Fibroblast of upper back skin (primary cell): ENCODE measurements around the gene KASH5.
"Not testable (repeated sequence)": the region's sequence is repeated elsewhere in the genome, so short reads cannot be mapped to it uniquely, and the experiment has no call there.

Source experiments
- DNase-seq: peaks from one replicate; pipeline ENCODE4 v3.0.0-alpha.2; 2013

The KASH5 gene

DNA sequence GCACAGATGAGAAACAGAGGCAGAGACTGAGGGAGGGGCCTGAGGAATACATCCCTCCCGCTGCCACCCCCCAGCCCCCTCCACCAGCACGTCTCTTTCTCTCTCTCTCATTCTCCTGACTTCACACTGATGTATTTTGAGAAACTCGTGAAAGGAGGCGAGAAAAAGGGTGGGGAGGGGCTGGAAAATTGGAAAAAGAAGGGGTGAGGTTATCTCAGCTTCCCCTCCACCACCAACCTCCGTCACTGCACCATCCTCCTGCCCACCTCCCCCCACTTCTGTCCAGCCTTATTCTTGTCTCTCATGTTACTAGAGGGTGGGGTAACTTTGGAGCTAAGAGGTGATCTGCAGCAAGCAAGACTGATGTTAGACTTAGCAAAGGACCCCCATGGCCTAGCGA lies 51.8 kb downstream of the KASH5 start:
- DNase-seq = no peak

DNA sequence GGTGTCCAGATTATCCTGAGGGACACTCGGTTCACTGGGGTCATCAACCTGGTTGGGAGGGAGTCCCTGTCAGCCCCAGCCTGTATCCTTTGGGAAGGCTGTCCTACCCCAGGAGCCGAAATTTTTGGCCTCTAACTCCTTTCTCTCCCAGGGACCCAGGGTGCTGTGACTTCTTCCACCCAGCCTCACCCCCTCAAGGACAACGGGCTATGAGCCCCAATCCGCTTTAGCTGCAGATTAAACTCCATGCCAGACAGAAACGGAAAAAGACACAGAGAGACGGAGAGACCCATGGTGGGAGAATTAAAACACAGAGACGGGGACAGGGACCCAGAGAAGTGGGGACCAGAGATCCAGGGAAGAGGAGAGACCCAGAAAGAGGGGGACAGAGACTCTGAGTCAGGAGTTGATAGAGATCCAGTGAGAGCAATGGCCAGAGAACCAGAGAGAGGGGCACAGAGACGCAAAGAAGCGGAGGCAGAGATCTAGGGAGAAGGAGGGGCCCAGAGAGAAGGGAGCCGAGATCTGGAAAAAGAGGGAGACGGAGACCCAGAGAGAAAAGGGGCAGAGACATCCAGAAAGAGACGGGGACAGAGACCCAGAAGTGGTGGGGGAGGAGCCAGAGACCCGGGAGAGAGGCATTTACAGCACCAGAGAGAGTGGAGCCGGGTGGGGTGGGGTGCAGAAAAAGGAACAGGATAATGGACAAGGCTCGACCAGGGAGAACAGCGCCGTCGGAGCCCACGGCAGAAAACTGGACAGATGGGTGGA lies 52.6 kb downstream of the KASH5 start:
- DNase-seq = no peak

DNA sequence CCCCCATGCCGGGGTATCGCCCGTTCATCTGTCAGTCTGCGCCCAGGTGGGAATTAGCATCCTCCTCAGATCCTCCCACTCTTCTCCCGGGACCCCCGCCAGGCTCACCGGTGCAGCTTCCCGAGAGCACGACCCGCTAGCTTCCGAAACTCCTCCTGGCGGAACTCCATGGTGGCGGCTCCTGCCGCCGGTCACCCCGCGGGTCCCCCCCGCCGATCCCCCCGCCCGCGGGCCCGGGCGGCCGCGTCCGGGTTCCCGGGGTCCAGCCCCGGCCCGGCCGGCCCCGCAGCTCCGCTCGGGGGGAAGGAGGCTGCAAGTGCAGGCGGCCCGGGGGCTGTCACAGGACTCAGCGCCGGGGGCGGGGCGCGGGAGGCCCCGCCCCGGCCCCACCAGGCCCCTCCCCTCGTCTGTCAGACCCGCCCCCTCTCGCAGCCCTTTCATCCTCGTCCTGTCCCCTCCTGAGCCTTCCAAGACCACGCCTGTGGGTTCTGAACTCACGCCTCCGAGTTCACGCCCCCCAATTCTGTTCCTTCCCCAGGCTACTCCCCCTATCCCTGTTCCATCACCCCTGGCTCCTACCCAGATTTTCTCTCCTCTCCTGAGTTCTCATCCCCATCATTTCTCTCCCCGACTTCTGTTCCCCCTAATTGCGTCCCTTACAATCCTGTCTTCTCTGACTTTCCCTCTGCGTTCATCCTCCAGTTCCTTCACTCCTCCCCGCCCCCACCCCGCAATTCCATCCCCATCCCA lies 53.3 kb downstream of the KASH5 start, which contains the start of gene SLC17A7:
TSS of gene SLC17A7 (minus strand) at position 318 of the 750 bp plus-strand sequence. CDS start at position 170, 148 bp downstream.
- DNase-seq = no peak

DNA sequence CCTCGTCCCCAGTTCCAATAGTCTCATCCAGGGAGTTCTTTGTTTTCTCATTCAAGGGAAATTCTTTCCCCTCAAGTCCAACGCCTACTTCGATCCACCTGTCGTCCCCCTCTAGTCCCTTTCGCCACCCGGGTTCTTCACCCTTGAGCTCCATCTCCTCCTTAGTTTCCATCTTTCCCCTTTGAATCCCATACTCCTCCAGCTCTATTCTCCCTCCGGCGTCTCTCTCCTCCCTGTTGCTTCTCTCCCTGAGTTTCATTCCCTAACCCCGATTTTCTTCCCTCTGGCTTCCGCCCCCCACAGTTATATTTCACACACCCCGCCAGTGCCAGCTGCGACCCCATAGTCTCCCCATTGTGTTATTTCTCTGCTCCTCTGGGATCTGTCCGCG lies 53.9 kb downstream of the KASH5 start:
- no peak for DNase-seq

DNA sequence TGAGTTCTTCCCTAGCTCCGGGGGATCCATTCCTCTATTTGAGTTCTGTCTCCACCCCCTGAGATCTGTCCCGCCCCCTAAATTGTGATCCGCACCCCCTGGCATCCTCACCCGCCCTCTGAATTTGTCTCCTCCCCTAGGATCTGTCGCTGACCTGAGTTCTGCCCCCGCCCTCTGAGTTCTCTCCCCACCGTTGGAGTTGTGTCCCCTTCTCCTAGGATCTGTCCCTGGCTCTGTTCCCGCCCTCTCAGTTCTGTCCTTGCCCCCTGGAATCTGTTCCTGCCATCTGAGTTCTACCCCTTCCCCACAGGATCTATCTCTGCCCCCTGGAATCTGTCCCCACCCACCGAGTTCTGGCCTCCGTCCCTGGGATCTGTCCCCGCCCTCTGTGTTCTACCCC lies 54.3 kb downstream of the KASH5 start:
- DNase-seq = no peak

DNA sequence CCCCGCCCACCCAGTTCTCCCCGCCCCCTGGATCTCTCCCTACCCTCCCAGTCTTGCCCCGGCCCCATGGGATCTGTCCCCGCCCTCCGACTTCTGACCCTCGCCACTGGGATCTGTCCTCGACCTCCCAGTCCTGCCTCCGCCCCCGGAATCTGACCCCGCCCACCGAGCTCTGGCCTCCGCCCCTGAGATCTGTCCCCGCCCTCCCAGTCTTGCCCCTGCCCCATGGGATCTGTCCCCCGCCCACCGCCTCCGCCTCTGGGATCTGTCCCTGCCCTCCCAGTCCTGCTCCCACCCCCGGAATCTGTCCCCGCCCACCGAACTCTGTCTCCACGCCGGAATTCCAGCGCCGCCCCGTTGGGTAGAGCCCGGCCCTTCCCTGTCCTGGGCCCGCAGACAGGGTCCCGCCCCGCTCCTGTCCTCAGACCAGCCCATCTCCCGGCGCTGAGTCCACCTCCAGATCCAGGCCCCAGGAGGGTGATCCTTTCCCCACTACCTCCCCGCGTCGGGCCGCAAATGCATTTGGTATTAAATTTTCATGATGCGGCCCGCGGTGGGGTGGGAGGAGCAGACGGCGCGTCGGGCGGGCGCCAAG lies 54.8 kb downstream of the KASH5 start:
- DNase-seq = peak; percentile 85

DNA sequence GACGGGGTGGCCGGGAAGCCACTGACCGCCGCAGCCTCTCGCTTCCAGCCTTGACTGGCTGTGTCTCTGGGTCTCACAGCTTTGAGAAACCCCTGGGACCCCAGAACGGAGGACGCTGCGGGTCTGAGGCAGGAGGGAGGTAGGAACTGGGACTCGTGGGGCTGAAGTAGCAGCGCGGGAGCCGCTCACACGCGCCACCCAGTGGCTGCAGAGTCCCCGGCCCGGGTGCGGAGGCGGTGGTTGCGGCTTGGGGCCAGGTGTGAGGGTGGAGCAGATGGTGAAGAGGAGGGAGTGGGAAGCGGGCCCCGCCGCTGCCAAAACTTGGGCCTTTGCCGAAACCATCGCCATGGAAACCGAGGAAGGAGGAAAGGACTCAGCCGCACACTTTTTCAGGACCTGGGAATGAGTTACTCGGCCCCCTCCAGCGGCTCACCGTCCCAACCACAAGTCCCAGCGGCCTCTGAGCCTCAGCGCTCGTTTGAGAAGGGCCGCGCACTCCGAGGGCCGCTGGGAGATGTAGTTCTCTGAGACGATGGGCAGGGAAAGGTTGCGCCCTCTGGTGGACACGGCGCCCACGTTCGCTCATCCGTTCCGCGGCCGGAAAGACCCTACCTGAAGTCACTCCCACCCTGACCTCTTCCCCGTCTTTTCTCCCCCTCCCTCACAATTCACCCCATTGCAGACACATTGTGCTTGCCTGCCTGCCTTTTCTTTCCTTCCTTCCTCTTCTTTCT lies 55.5 kb downstream of the KASH5 start:
- peak; percentile 95 for DNase-seq

DNA sequence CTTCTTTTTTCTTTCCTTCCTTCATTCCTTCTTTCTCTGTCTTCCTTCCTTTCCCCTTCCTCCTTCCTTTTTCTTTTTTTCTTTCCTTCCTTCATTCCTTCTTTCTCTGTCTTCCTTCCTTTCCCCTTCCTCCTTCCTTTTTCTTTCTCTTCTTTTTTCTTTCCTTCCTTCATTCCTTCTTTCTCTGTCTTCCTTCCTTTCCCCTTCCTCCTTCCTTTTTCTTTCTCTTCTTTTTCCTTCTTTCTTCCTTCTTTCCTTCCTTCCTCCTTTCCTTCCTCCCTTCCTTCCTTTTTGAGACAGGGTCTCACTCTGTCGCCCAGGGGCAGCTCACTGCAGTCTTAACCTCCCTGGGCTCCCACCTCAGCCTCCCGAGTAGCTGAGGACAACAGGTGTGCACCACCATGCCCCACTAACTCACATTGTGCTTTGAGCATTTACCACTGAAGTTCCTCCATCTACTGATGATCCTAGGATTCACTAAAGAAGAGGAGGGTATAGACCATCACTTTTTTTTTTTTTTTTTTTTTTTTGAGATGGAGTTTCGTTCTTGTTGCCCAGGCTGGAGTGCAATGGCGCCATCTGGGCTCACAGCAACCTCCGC lies 56.2 kb downstream of the KASH5 start:
- DNase-seq = not testable (repeated sequence)

DNA sequence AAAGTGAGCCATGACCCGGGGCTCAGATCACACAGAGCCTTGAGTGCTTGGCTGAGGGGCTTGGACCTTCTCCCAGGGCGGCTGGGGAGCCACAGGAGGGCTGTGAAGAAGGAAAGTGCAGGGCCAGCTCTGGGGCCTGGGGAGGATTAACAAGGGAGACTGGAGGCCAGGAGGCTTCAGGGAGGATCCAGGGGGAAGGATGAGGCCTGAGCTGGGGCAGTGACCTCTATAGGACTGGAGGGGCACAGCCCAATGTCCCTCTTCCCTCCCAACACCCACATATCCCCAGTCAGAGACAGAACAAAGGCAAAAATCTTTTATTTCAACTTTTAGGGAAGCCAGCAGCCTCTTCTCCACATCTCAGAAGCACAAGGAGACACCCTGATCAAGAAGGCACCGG lies 57.9 kb downstream of the KASH5 start:
- DNase-seq = no peak

DNA sequence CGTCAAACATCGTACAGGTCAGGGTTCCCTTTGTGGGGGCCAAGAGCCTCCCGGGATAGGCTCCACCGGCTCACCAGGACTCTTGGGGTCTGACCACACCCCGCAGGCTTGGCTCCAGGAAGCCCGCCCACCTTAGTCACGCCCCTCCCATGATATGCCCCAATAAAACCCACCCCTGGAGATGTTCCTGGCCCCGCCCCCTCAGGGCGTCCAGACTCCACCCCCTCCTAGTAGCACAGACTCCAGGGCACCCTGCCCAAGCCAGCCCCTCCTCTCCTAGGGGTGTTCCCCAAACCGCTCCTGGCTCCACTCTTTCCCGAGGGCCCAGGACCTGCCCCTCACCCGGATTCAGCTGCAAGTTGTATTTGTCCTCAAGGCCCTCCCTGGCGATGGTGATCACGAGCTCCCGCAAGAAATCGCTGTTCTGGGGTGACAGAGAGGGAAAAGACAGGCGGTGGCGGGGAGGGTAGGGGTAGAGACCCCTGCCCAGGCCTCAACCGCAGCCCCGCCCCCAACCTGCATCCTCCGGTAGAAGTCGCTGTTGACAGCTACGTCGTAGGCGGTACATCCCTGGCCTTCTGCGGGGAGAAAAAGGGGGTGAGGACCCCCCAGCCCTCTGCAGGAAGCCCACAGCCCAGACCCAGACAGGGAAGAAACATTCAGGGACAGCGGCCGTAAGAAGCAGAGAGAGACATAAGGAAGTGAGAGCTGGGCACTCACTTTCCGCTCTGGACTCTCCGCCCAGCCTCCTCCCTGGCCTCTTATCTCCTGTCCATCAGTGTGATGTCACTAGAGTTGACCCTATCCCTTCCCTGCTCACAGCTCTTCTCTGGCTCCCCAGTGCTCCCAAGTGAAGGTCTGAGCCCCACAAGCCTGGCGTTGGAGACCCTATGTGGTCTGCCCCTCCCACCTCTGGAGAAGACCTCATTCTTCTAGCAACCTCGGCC lies 59.7 kb downstream of the KASH5 start:
- peak; percentile 28 for DNase-seq

DNA sequence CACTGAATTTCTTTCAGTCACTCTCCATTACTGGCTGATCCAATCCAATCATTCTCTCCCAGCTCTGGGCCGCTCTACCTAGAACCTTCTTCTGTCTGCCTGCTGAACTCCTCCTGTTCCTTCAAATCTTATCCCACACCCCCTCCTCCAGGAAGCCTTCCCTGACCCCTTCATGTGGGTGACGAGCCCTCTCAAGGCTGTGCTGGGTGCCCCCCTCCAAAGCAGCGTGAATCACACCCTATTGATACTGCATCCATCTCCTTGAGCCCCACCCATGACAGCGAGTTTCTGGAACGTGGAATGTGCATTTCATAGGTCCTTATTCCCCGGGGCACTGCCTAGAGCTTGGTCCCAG lies 60.4 kb downstream of the KASH5 start:
- DNase-seq = no peak

DNA sequence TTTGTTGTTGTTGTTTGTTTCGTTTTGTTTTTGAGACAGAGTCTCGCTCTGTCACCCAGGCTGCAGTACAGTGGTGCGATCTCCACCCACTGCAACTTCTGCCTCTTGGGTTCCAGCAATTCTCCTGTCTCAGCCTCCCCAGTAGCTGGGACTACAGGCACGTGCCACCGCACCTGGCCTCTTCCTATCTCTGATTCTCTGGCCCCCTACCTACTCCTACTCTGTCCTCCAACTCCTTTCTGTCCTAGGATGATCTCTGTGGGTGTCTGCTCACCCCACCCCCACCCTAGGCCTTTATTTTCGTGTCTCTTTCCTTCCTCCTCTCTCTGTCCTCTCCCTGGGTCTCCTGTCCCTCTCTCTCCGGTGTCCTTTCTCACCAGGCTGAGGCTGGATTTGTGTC lies 62.4 kb downstream of the KASH5 start:
- no peak for DNase-seq

DNA sequence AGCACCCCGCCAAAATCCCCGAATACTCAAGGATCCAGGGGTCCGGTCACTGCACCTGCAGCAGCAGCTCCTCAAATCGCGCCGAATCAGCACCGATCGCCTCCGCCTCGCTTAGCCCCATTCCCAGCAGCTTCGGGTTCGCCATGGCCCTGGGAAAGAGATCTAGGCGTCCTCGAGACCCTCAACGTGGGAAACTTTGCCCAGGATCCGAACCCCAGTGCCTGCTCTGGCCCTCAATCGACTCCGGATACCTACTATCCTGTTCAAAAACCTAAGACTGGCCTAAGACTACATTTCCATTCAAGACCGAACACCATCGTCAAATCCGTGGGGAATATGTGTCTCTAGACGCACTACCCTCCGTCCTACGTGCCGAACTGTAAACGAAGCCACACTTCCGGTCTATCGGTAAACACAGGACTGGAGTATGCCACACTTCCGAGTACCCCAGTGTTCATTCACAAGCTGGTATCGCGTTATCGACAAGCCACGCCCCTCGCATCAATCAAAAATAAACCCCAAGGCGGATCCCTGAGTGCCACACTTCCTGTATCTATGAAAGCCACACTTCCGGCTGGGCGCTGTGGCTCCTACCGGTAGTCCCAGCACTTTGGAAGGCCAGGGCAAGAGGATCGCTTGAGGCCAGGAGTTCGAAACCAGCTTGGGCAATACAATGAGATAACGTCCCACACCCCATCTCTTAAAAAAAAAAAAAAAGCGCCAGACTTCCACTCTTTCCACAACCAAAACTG lies 63.6 kb downstream of the KASH5 start, which contains the start of gene PIH1D1:
TSS of gene PIH1D1 (minus strand) at position 385 of the 752 bp plus-strand sequence. CDS start at position 145, 240 bp downstream.
- peak; percentile 100 for DNase-seq

DNA sequence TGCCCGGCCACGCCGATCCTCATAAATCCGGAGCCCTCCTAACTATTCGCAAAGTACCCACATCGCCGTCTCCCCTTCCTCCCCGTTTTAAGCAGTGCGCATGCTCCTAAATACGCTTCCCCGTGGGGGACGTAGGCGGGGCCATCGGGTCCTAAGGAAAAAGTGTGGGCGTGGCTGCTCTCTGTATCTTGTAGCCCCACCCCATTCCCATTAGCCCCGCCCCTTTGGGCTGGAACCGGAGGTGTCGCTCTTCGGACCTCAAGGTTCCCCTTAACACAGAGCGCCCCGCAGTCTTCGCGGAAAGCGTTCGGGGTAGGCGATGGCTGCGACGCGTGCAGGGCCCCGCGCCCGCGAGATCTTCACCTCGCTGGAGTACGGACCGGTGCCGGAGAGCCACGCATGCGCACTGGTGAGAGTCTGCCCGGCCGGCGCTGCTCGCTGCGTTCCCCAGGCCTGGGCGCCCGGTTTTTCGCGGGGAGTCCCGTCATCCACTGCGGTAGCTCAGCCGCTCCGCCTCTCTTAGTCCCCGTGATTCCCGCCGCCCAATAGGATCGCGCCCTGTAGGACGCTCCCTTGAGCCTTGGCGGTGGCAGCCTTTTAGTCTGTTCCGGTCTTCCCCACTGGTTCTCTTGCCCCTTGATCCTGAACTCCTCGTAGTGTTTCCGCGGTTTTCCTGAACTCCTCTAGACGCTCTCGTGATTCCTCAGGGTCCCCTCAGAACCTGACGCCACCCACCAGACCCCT lies 65.1 kb downstream of the KASH5 start, which contains the start of gene ALDH16A1:
TSS of gene ALDH16A1 (plus strand) at position 213 of the 744 bp plus-strand sequence. CDS start at position 320, 107 bp downstream.
- peak; percentile 98 for DNase-seq

DNA sequence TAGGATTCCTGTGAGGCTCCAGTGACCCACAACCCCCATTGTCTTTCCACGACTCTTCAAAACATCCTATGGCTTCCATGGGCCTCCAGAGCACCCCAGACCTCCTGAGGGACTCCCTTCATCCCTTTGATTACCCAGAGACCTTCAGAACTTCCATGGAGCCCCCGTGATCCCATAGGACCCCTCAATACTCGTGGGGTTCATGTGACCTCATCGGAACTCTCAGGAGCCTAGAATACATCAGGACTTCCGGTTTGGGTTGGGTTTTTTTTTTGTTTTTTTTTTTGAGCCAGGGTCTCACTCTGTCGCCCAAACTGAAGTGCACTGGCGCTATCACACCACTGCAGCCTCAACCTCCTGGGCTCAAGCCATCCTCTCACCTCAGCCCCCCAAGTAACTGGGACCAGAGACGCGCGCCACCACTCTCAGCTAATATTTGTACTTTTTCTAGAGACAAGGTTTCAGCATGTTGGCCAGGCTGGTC lies 65.8 kb downstream of the KASH5 start:
- no peak for DNase-seq

DNA sequence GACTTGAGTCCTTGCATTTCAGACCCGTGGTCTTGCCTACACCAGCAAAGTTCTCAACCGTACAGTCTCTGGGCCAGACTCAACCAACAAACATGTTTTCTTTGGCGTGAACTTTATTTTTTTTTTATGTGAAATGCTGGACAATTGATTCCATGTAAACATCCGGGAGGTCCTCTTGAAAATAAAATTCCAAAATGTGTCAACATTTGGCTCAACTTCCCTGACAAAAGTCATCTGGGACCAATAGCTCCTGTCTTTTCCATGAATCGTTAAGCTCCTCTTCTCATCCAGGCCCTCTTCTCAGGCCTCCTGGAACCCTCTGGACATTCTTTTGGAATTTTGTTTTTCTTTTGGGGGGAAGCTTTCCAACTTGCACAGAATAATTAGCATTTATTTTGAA lies 67.7 kb downstream of the KASH5 start:
- no peak for DNase-seq

DNA sequence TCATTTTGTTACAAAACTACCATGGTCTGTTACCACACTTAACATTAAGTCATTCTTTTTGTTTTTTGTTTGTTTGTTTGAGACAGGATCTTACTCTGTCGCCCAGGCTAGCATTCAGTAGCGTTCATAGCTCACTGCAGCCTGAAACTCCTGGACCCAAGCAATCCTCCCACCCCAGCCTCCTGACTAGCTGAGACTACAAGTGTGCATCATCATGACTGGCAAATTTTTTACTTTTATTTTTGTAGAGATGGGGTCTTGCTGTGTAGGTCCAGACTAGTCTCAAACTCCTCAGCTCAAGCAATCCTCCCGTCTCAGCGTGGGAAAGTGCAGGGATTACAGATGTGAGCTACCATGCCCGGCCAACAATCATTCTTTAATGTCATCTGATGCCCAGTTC lies 68.3 kb downstream of the KASH5 start:
- DNase-seq = no peak

DNA sequence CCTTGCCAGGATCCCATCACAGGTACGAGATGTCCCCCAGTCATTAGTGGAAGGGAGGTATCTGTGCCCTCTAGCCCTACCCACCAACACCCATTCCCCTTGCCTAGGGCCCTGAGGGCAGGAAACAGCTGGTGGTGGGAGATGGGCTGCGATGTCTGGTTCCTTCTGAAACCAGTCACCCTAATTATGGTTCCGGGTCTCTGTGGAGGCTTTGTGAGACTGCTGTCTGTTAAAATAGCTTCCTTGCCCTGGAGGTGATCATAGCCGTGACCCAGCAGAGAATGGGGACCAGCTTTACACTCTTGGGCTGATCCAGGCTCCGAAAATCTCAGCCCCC lies 70.5 kb downstream of the KASH5 start:
- no peak for DNase-seq

DNA sequence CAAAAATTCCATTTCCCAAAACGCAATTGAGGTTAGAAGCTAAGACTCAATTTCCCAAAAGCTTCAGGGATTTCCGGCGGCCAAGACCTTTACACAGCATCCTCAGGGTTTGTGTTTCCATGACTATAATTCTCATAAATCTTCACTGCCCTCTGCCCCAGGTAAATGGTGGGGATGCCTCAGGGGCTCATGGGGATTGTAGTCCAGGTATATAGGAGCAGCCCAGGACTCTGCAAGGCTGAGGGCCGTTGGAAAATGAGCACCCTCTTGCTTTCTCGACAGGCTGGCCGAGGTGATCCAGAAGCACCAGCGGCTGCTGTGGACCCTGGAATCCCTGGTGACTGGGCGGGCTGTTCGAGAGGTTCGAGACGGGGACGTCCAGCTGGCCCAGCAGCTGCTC lies 71.3 kb downstream of the KASH5 start:
- DNase-seq = no peak

DNA sequence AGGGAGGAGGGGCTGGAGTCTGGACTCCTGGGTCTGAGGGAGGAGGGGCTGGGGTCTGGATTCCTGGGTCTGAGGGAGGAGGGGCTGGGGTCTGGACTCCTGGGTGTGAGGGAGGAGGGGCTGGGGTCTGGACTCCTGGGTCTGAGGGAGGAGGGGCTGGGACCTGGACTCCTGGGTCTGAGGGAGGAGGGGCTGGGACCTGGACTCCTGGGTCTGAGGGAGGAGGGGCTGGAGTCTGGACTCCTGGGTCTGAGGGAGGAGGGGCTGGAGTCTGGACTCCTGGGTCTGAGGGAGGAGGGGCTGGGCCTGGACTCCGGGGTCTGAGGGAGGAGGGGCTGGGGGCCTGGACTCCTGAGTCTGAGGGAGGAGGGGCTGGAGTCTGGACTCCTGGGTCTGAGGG lies 73.1 kb downstream of the KASH5 start:
- not testable (repeated sequence) for DNase-seq
